ENCODE data around the gene SYNGR3. TPM values are rescaled to one million over a fixed set of nuclear protein-coding genes. Genes with fewer than 3 reads are reported as not detected.

Gene SYNGR3
- total and polyA plus RNA-seq, 5 donors: 0.57 to 1.4 (median 0.75) TPM

GRCh38 chr16:1979271-1980029 lies 10.3 kb upstream of the SYNGR3 start:
- no peaks in the 10 kb centered on the region for H3K27me3 ChIP-seq (ENCODE audit: control insufficient read depth, insufficient read depth)
- H3K9me3 ChIP-seq (ENCODE audit: control insufficient read depth, low read length): no peaks in the 10 kb centered on the region
- no peaks in the 10 kb centered on the region for H3K4me1 ChIP-seq (ENCODE audit: control insufficient read depth, insufficient read depth, low read length)
- H3K4me3 ChIP-seq (ENCODE audit: low read length): no peak overlapping the region
- WGBS: 19% methylated on average over 70 of the region's 70 CpGs
- intact Hi-C loops (cut with DNase I): no loop called here
- no peak overlapping the region for H3K27ac ChIP-seq (ENCODE audit: low read length)
- no peak for ATAC-seq
- no peak for DNase-seq

- H3K4me1 ChIP-seq (ENCODE audit: control insufficient read depth, insufficient read depth, low read length): peaks cover 5% of the 10 kb centered on the region
- WGBS: 3% methylated on average over 53 of the region's 53 CpGs
- intact Hi-C loops (cut with DNase I): no loop called here
- DNase-seq (no peak), ATAC-seq (no peak)
- no peak overlapping the region for H3K4me3 ChIP-seq (ENCODE audit: low read length)
- H3K27ac ChIP-seq (ENCODE audit: low read length): no peak overlapping the region
- H3K27me3 ChIP-seq (ENCODE audit: control insufficient read depth, insufficient read depth): no peaks in the 10 kb centered on the region
- H3K9me3 ChIP-seq (ENCODE audit: control insufficient read depth, low read length): no peaks in the 10 kb centered on the region
These were observed 9.6 kb upstream of the SYNGR3 start for GRCh38 chr16:1980030-1980769.

- no peaks in the 10 kb centered on the region for H3K9me3 ChIP-seq (ENCODE audit: control insufficient read depth, low read length)
- ATAC-seq (no peak), DNase-seq (no peak)
- H3K27me3 ChIP-seq (ENCODE audit: control insufficient read depth, insufficient read depth): no peaks in the 10 kb centered on the region
- no peak overlapping the region for H3K4me3 ChIP-seq (ENCODE audit: low read length)
- no peak overlapping the region for H3K27ac ChIP-seq (ENCODE audit: low read length)
- intact Hi-C loops (cut with DNase I): no loop called here
- peaks cover 5% of the 10 kb centered on the region for H3K4me1 ChIP-seq (ENCODE audit: control insufficient read depth, insufficient read depth, low read length)
- 22% methylated on average over 16 of the region's 16 CpGs for WGBS
These were observed 9.0 kb upstream of the SYNGR3 start for GRCh38 chr16:1980770-1981087.

DNA sequence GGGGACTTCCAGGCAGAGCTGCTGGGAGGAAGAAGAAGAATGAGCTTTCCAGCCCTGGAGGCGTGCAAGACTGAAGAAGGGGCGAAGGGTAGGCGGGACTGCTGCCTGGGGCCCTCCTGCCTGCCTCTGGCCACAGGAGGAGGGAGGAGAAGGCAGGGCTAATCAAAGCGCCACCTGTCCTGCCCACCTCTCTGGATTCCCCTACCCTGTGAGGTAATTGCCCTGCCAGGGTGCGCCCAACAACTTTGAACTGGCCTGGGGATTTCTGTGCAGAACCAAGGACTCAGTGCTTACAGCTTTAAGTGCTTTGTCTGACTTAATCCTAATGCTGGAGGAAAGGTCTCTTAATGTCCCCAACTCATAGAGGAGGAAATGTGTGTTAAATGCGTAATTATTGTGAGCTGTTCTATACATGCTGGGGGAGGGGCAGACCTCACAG lies 8.4 kb upstream of the SYNGR3 start, which contains the start of gene NOXO1:
TSS of gene NOXO1 (minus strand) at position 72 of the 439 bp plus-strand sequence. CDS start 290 bp downstream, outside the sequence.
- ATAC-seq (no peak), DNase-seq (no peak)
- Histone ChIP-seq H3K4me3 (ENCODE audit: low read length) (no peak within 1 kb of the TSS), H3K27ac (ENCODE audit: low read length) (no peak within 1 kb of the TSS), H3K4me1 (ENCODE audit: control insufficient read depth, insufficient read depth, low read length) (peaks cover 5% of the 10 kb centered on the region), H3K27me3 (ENCODE audit: control insufficient read depth, insufficient read depth) (no peaks in the 10 kb centered on the region), H3K9me3 (ENCODE audit: control insufficient read depth, low read length) (no peaks in the 10 kb centered on the region)
- 38% methylated on average over 6 of the region's 6 CpGs for WGBS
- intact Hi-C loops (cut with DNase I): no loop called here

- H3K9me3 ChIP-seq (ENCODE audit: control insufficient read depth, low read length): no peaks in the 10 kb centered on the region
- no peaks in the 10 kb centered on the region for H3K27me3 ChIP-seq (ENCODE audit: control insufficient read depth, insufficient read depth)
- WGBS: 61% methylated on average over 5 of the region's 5 CpGs
- no peak overlapping the region for H3K27ac ChIP-seq (ENCODE audit: low read length)
- H3K4me1 ChIP-seq (ENCODE audit: control insufficient read depth, insufficient read depth, low read length): peaks cover 5% of the 10 kb centered on the region
- DNase-seq: no peak
- no peak overlapping the region for H3K4me3 ChIP-seq (ENCODE audit: low read length)
- intact Hi-C loops (cut with DNase I): no loop called here
- ATAC-seq: no peak
These were observed 7.7 kb upstream of the SYNGR3 start for GRCh38 chr16:1982013-1982433.

DNA sequence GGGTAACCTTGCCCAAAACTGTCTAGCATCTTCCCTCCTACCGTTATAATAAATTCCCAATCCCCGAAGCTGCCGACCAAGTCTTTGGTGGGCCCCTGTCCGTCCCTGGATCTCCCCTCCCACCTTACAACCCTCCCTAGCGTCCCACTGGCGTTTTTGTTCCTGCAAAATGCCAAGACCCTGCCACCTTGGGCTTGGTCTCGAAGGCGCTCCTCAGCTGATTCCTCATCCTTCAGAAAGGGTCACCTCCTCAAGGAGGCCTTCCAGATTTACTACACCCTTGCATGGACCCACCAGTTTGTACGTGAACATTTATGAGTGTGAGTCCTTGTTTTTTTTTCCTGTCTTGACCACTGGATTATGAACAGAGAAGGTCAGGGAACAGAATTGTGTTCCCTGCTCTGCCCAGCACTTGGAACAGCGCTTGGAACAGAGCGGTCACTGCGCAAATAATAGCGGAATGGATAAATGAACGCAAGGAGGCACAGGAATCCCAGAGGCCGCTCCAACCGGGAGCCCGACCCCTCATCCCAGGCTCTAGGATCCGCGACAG lies 6.7 kb upstream of the SYNGR3 start:
- intact Hi-C loops (cut with DNase I): no loop called here
- H3K27ac ChIP-seq (ENCODE audit: low read length): no peak overlapping the region
- ATAC-seq: no peak

GRCh38 chr16:1983544-1984346 lies 6.0 kb upstream of the SYNGR3 start, which contains the start of gene GFER:
Gene GFER, plus strand, starts transcription at chr16:1984193. Its CDS starts 26 bp downstream, at chr16:1984219.
- peaks cover 5% of the 10 kb centered on the region for H3K4me1 ChIP-seq (ENCODE audit: control insufficient read depth, insufficient read depth, low read length)
- H3K9me3 ChIP-seq (ENCODE audit: control insufficient read depth, low read length): no peaks in the 10 kb centered on the region
- DNase-seq: peak; percentile 93 to 97 (median 96)
- H3K27ac ChIP-seq (ENCODE audit: low read length): peak within 1 kb of the TSS; percentile 17
- ATAC-seq: peak; percentile 94 to 95
- WGBS: under 1% methylated on average over 109 of the region's 109 CpGs
- intact Hi-C loops (cut with DNase I): no loop called here
- no peaks in the 10 kb centered on the region for H3K27me3 ChIP-seq (ENCODE audit: control insufficient read depth, insufficient read depth)
- H3K4me3 ChIP-seq (ENCODE audit: low read length): peak within 1 kb of the TSS; percentile 76

More for the DNA sequence above, 6.7 kb upstream of the SYNGR3 start:
- DNase-seq: no peak
- Histone ChIP-seq H3K4me3 (ENCODE audit: low read length) (peak overlapping the region; percentile 76), H3K4me1 (ENCODE audit: control insufficient read depth, insufficient read depth, low read length) (peaks cover 5% of the 10 kb centered on the region), H3K27me3 (ENCODE audit: control insufficient read depth, insufficient read depth) (no peaks in the 10 kb centered on the region), H3K9me3 (ENCODE audit: control insufficient read depth, low read length) (no peaks in the 10 kb centered on the region)
- 23% methylated on average over 19 of the region's 19 CpGs for WGBS

DNA sequence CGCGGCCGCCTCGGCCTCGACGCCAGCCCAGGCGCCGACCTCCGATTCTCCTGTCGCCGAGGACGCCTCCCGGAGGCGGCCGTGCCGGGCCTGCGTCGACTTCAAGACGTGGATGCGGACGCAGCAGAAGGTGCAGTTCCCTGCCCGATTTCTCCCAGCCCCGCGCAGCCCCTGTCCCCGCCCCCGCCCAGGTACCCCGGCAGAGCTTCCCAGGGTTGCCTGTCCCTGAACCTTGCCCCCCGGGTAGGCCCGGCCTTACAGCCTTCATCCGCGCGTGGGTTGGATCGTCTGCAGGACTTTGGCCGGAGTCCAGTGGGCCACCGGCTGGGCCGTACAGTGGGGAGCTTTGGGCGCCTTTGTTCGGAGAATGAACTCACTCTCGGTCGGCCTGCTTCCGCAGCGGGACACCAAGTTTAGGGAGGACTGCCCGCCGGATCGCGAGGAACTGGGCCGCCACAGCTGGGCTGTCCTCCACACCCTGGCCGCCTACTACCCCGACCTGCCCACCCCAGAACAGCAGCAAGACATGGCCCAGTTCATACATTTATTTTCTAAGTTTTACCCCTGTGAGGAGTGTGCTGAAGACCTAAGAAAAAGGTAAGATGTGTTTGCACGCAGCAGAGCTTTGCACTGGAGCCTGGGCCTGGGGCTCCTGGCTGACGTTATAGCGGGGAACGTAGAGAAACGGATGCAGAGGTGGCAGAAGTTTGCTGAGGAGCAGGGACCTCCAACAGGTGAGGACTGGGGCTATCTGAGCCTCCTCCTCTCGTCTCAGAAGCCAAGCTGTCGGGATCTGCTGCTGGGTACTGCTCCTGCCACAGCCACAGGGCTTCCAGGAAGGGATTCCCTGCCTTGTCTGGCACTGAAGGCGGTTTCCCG lies 5.2 kb upstream of the SYNGR3 start:
- intact Hi-C loops (cut with DNase I): no loop called here
- peak overlapping the region; percentile 4 for H3K27ac ChIP-seq (ENCODE audit: low read length)
- DNase-seq (no peak), ATAC-seq (peak in 1 of 2 donors; percentile 3)
- H3K4me1 ChIP-seq (ENCODE audit: control insufficient read depth, insufficient read depth, low read length): peaks cover 5% of the 10 kb centered on the region
- no peaks in the 10 kb centered on the region for H3K27me3 ChIP-seq (ENCODE audit: control insufficient read depth, insufficient read depth)
- WGBS: 12% methylated on average over 58 of the region's 58 CpGs
- peak overlapping the region; percentile 76 for H3K4me3 ChIP-seq (ENCODE audit: low read length)
- H3K9me3 ChIP-seq (ENCODE audit: control insufficient read depth, low read length): no peaks in the 10 kb centered on the region

GRCh38 chr16:1985466-1986150 lies 4.2 kb upstream of the SYNGR3 start:
- no peaks in the 10 kb centered on the region for H3K27me3 ChIP-seq (ENCODE audit: control insufficient read depth, insufficient read depth)
- no peak overlapping the region for H3K27ac ChIP-seq (ENCODE audit: low read length)
- no peak overlapping the region for H3K4me3 ChIP-seq (ENCODE audit: low read length)

More at GRCh38 chr16:1985466-1986150, 4.2 kb upstream of the SYNGR3 start:
- WGBS: 94% methylated on average over 14 of the region's 14 CpGs
- Histone ChIP-seq H3K4me1 (ENCODE audit: control insufficient read depth, insufficient read depth, low read length) (peaks cover 6% of the 10 kb centered on the region), H3K9me3 (ENCODE audit: control insufficient read depth, low read length) (no peaks in the 10 kb centered on the region)
- ATAC-seq: no peak
- no peak for DNase-seq
- intact Hi-C loops (cut with DNase I): no loop called here
